ENCODE results near the gene CCDC88A. TPM values are rescaled to one million over a fixed set of nuclear protein-coding genes. Genes with fewer than 3 reads are reported as not detected.
A peak's percentile ranks its signal among the peaks of the same experiment; 100 is the strongest.

CCDC88A gene
- total RNA-seq (2014; rRNA removed; shearing (Covaris generic)) = 32.4 and 50.2 TPM in 2 replicates
- 25.8 and 30.4 TPM in 2 replicates for polyA plus RNA-seq (2016; fragmentation: Nextera tagmentation; extraction: Ambion mirVana)

GRCh38 chr2:55419679-55420438 lies at the start of gene CCDC88A:
Gene CCDC88A, minus strand, starts transcription at chr2:55419856. Its CDS starts 777 bp downstream, at chr2:55419079.
- WGBS, 2 experiments (ENCODE audit: low coverage in 1 of 2, low lambda C conversion rate in 2 of 2, missing lambda C conversion rate in 2 of 2) = 0 to 1% methylated on average over 44 to 55 of the region's 62 CpGs
- H3K9me2 ChIP-seq (ENCODE audit: insufficient read depth) = no peaks in the 10 kb centered on the region
- H3K9ac ChIP-seq = peak within 1 kb of the TSS; percentile 84
- peak within 1 kb of the TSS; percentile 69 for H3K27ac ChIP-seq
- no peaks in the 10 kb centered on the region for H3K27me3 ChIP-seq (replicated peaks; ENCODE audit: insufficient read depth)
- H3K4me1 ChIP-seq (ENCODE audit: insufficient read depth) = peaks cover 23% of the 10 kb centered on the region
- TF ChIP-seq EZH2phosphoT487 (IDR thresholded peaks at IDR 0.05; ENCODE audit: insufficient read depth, low read depth) = no peak
- H3K79me2 ChIP-seq (ENCODE audit: insufficient read depth) = peaks cover 43% of the 10 kb centered on the region
- H4K20me1 ChIP-seq (ENCODE audit: insufficient read depth) = no peaks in the 10 kb centered on the region
- DNase-seq = peak; percentile 94
- H2AFZ ChIP-seq = peak within 1 kb of the TSS; percentile 90
- no peaks in the 10 kb centered on the region for H3K36me3 ChIP-seq (ENCODE audit: low read depth)
- in situ Hi-C loops (cut with MboI) = no loop called here
- H3F3A ChIP-seq (ENCODE audit: insufficient read depth) = 0 out of 2 replicates have a peak, but pooled peaks cover 5% of the 10 kb centered on the region
- H3K9me3 ChIP-seq (ENCODE audit: low read depth) = no peaks in the 10 kb centered on the region
- H3K4me2 ChIP-seq (ENCODE audit: unreplicated experiment) = peak within 1 kb of the TSS; percentile 96
- peak within 1 kb of the TSS; percentile 89 for H3K4me3 ChIP-seq

- no peaks in the 10 kb centered on the region for H4K20me1 ChIP-seq (ENCODE audit: insufficient read depth)
Observed at GRCh38 chr2:55461679-55462078, 42.0 kb upstream of the CCDC88A start.

GRCh38 chr2:55460562-55460961 lies 40.9 kb upstream of the CCDC88A start:
- WGBS, 2 experiments (ENCODE audit: low coverage in 1 of 2, low lambda C conversion rate in 2 of 2, missing lambda C conversion rate in 2 of 2) = 43 to 48% methylated on average over 3 of the region's 3 CpGs
- Histone ChIP-seq H3K4me3 (no peak overlapping the region), H2AFZ (no peak overlapping the region; the same call in 1 of the 2 replicates), H3K27me3 (replicated peaks; ENCODE audit: insufficient read depth) (no peaks in the 10 kb centered on the region), H3K79me2 (ENCODE audit: insufficient read depth) (no peaks in the 10 kb centered on the region), H3K4me2 (ENCODE audit: unreplicated experiment) (no peak overlapping the region), H3K9ac (no peak overlapping the region), H4K20me1 (ENCODE audit: insufficient read depth) (no peaks in the 10 kb centered on the region), H3K27ac (no peak overlapping the region), H3F3A (ENCODE audit: insufficient read depth) (no peaks in the 10 kb centered on the region), H3K9me2 (ENCODE audit: insufficient read depth) (no peaks in the 10 kb centered on the region), H3K9me3 (ENCODE audit: low read depth) (no peaks in the 10 kb centered on the region), H3K4me1 (ENCODE audit: insufficient read depth) (no peaks in the 10 kb centered on the region), H3K36me3 (ENCODE audit: low read depth) (no peaks in the 10 kb centered on the region)
- in situ Hi-C loops (cut with MboI) = no loop called here
- TF ChIP-seq EZH2phosphoT487 (IDR thresholded peaks at IDR 0.05; ENCODE audit: insufficient read depth, low read depth) = no peak
- TF ChIP-seq EZH2 (IDR thresholded peaks at IDR 0.05; ENCODE audit: insufficient read depth, poor library complexity, severe bottlenecking) = no peak
- peak; percentile 44 for DNase-seq

More at GRCh38 chr2:55461679-55462078, 42.0 kb upstream of the CCDC88A start:
- WGBS, 2 experiments (ENCODE audit: low coverage in 1 of 2, low lambda C conversion rate in 2 of 2, missing lambda C conversion rate in 2 of 2) = 43 to 44% methylated on average over 2 of the region's 2 CpGs
- no peak for DNase-seq
- Histone ChIP-seq H3K9ac (no peak overlapping the region), H3K27ac (no peak overlapping the region), H3K9me2 (ENCODE audit: insufficient read depth) (no peaks in the 10 kb centered on the region), H3K4me1 (ENCODE audit: insufficient read depth) (no peaks in the 10 kb centered on the region), H3K36me3 (ENCODE audit: low read depth) (no peaks in the 10 kb centered on the region), H3K79me2 (ENCODE audit: insufficient read depth) (no peaks in the 10 kb centered on the region), H2AFZ (no peak overlapping the region), H3K27me3 (replicated peaks; ENCODE audit: insufficient read depth) (no peaks in the 10 kb centered on the region), H3F3A (ENCODE audit: insufficient read depth) (no peaks in the 10 kb centered on the region), H3K9me3 (ENCODE audit: low read depth) (no peaks in the 10 kb centered on the region), H3K4me3 (no peak overlapping the region), H3K4me2 (ENCODE audit: unreplicated experiment) (no peak overlapping the region)
- no peak for TF ChIP-seq EZH2 (IDR thresholded peaks at IDR 0.05; ENCODE audit: insufficient read depth, poor library complexity, severe bottlenecking)
- no peak for TF ChIP-seq EZH2phosphoT487 (IDR thresholded peaks at IDR 0.05; ENCODE audit: insufficient read depth, low read depth)
- in situ Hi-C loops (cut with MboI) = no loop called here

GRCh38 chr2:55459714-55460274 lies 40.1 kb upstream of the CCDC88A start:
- no peak overlapping the region; the same call in 1 of the 2 replicates for H2AFZ ChIP-seq
- no peak for DNase-seq
- no peaks in the 10 kb centered on the region for H3K4me1 ChIP-seq (ENCODE audit: insufficient read depth)
- in situ Hi-C loops (cut with MboI) = no loop called here
- no peaks in the 10 kb centered on the region for H3K36me3 ChIP-seq (ENCODE audit: low read depth)
- no peak overlapping the region for H3K4me3 ChIP-seq
- no peaks in the 10 kb centered on the region for H3K79me2 ChIP-seq (ENCODE audit: insufficient read depth)
- no peaks in the 10 kb centered on the region for H3K9me2 ChIP-seq (ENCODE audit: insufficient read depth)
- WGBS, 2 experiments (ENCODE audit: low coverage in 1 of 2, low lambda C conversion rate in 2 of 2, missing lambda C conversion rate in 2 of 2) = 70 to 71% methylated on average over 11 of the region's 11 CpGs
- H3F3A ChIP-seq (ENCODE audit: insufficient read depth) = no peaks in the 10 kb centered on the region
- TF ChIP-seq EZH2 (IDR thresholded peaks at IDR 0.05; ENCODE audit: insufficient read depth, poor library complexity, severe bottlenecking) (no peak), EZH2phosphoT487 (IDR thresholded peaks at IDR 0.05; ENCODE audit: insufficient read depth, low read depth) (no peak)
- no peak overlapping the region for H3K9ac ChIP-seq
- H3K4me2 ChIP-seq (ENCODE audit: unreplicated experiment) = no peak overlapping the region
- H3K27me3 ChIP-seq (replicated peaks; ENCODE audit: insufficient read depth) = no peaks in the 10 kb centered on the region
- H3K27ac ChIP-seq = no peak overlapping the region
- no peaks in the 10 kb centered on the region for H3K9me3 ChIP-seq (ENCODE audit: low read depth)
- no peaks in the 10 kb centered on the region for H4K20me1 ChIP-seq (ENCODE audit: insufficient read depth)
